ENCODE measurements around the gene ADD2.

GRCh38 chr2:70679259-70679658 is 88.7 kb downstream of the ADD2 start:
- TF ChIP-seq CTCF (IDR thresholded peaks at IDR 0.05) (no peak), EZH2 (IDR thresholded peaks at IDR 0.05; ENCODE audit: borderline replicate concordance, insufficient read depth, low read depth, low read length, poor library complexity, severe bottlenecking) (no peak)

Measured in B cell (primary cell).